ENCODE measurements around the gene CRB1. TPM values are rescaled to one million over a fixed set of nuclear protein-coding genes. Genes with fewer than 3 reads are reported as not detected.

CRB1 gene
- total and polyA plus RNA-seq, 8 donors = under 0.01 to 0.20 (median 0.09) TPM; not detected in 4

GRCh38 chr1:197440715-197441114, 172.7 kb downstream of the CRB1 start:
- FAIRE-seq (no peak), DNase-seq (no peak), ATAC-seq (no peak)
- Histone ChIP-seq H3K4me1 (no peaks in the 10 kb centered on the region), H3K27ac (no peak overlapping the region), H3K36me3 (no peaks in the 10 kb centered on the region), H3K9me3 (no peaks in the 10 kb centered on the region), H3K27me3 (peaks cover 0 to 7% (median 0%) of the 10 kb centered on the region in 4 donors), H3K4me3 (no peak overlapping the region)
- TF ChIP-seq CTCF (IDR thresholded peaks at IDR 0.05) = no peak
- WGBS, 2 donors = 51 to 66% methylated on average over 2 of the region's 2 CpGs
- intact Hi-C loops (cut with DNase I) = no loop called here

- WGBS, 2 donors = 59% methylated on average over 8 of the region's 8 CpGs
- Histone ChIP-seq H3K27ac (no peak overlapping the region), H3K4me3 (no peak overlapping the region), H3K4me1 (no peaks in the 10 kb centered on the region), H3K36me3 (no peaks in the 10 kb centered on the region), H3K9me3 (no peaks in the 10 kb centered on the region), H3K27me3 (peaks cover 0 to 7% (median 0%) of the 10 kb centered on the region in 4 donors)
- ATAC-seq (no peak), FAIRE-seq (no peak), DNase-seq (no peak)
- no peak for TF ChIP-seq CTCF (IDR thresholded peaks at IDR 0.05)
- intact Hi-C loops (cut with DNase I) = no loop called here
Observed at GRCh38 chr1:197441999-197442414, 174.0 kb downstream of the CRB1 start.

GRCh38 chr1:197444755-197445154, 176.7 kb downstream of the CRB1 start:
- 23 to 32% methylated on average over 1 of the region's 1 CpG for WGBS, 2 donors
- ATAC-seq (no peak), DNase-seq (no peak), FAIRE-seq (no peak)
- intact Hi-C loops (cut with DNase I) = no loop called here
- no peak for TF ChIP-seq CTCF (IDR thresholded peaks at IDR 0.05)
- Histone ChIP-seq H3K27ac (no peak overlapping the region), H3K9me3 (no peaks in the 10 kb centered on the region), H3K4me3 (no peak overlapping the region), H3K27me3 (peaks cover 0 to 7% (median 0%) of the 10 kb centered on the region in 4 donors), H3K4me1 (no peaks in the 10 kb centered on the region), H3K36me3 (no peaks in the 10 kb centered on the region)

- DNase-seq = no peak
- no peak for FAIRE-seq
- intact Hi-C loops (cut with DNase I) = no loop called here
- Histone ChIP-seq H3K9me3 (no peaks in the 10 kb centered on the region), H3K4me3 (no peak overlapping the region), H3K4me1 (no peaks in the 10 kb centered on the region), H3K27me3 (peaks cover 0 to 4% (median 0%) of the 10 kb centered on the region in 4 donors), H3K27ac (no peak overlapping the region), H3K36me3 (no peaks in the 10 kb centered on the region)
- 73 to 86% methylated on average over 2 of the region's 2 CpGs for WGBS, 2 donors
- TF ChIP-seq CTCF (IDR thresholded peaks at IDR 0.05) = no peak
- ATAC-seq = no peak
Observed at GRCh38 chr1:197448121-197448779, 180.2 kb downstream of the CRB1 start.

- WGBS, 2 donors = 63 to 73% methylated on average over 5 of the region's 5 CpGs
- ATAC-seq = no peak
Observed at GRCh38 chr1:197451381-197451780, 183.3 kb downstream of the CRB1 start.

More at GRCh38 chr1:197451381-197451780, 183.3 kb downstream of the CRB1 start:
- Histone ChIP-seq H3K4me3 (no peak overlapping the region), H3K4me1 (no peaks in the 10 kb centered on the region), H3K36me3 (no peaks in the 10 kb centered on the region), H3K27ac (no peak overlapping the region), H3K27me3 (no peaks in the 10 kb centered on the region), H3K9me3 (no peaks in the 10 kb centered on the region)
- intact Hi-C loops (cut with DNase I) = no loop called here
- FAIRE-seq (no peak), DNase-seq (no peak)
- TF ChIP-seq CTCF (IDR thresholded peaks at IDR 0.05) = no peak
